Gastrocnemius medialis (tissue), 4 donors: Measurements from ENCODE around the gene GPR37.

ENCODE experiments used
- CTCF ChIP-seq, 5 experiments: fragments of 450-650 bp in 3 of 5; fragments of 200-600 bp in 2 of 5; sonication (generic) in 2 of 5; IDR thresholded peaks in 4 of 5; conservative IDR thresholded peaks in 1 of 5; 1 replicate in 4 of 5; 2 replicates in 1 of 5; pipeline ENCODE4 v1.5.1; 2016 to 2019; ENCODE audit warnings: antibody characterized with exemption in 5 of 5, mild to moderate bottlenecking in 3 of 5, moderate library complexity in 3 of 5
- POLR2A ChIP-seq, 2 donors: fragments of 450-650 bp; IDR thresholded peaks; one replicate each; pipeline ENCODE4 v1.6.1; 2017; ENCODE audit warnings: antibody characterized with exemption in 2 of 2, mild to moderate bottlenecking in 2 of 2, moderate library complexity in 2 of 2

DNA sequence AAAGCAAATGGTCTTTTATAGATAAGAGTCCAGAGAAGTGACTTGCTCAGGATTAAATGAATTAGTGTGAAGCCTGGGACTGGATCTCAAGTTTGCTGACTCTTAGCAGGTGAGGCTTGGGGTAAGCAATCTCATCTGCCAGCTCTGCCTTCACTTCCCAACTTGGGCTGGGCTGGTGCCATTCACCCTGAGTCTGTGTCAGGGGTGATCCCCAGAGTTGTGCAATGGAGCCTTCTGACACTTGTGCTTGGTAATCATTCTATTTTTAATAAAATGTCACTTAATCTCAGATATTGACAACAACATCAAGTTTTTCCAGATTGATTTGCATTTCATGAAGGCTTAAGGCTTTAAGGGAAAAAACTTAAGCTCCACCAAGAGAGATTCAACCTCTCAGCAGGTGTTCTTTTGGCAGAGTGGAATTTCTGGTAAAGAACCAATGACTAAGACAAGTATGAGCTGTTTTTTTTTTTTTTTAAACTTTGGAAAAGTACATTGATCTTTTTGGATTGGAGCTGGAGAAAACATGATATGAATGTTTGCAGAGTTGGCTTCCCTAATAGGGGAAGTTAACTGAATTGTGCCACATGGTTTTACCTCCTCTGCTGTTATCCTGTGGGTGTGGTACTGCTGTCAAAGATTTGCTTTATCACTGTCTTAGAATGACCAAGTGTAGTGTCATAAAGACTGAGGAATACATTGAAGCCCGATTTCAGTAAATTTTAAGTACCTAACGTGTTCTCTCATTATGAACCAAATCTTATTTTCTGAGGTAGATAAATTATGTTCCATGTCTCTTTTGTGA, 48.6 kb upstream of the GPR37 start:
- TF ChIP-seq CTCF (IDR thresholded peaks at IDR 0.05 in 4 of 5, conservative IDR thresholded peaks at IDR 0.05 in 1 of 5) (no peak), POLR2A (IDR thresholded peaks at IDR 0.05) (no peak)
